ENCODE measurements around the gene XYLT1. TPM values are rescaled to one million over a fixed set of nuclear protein-coding genes. Genes with fewer than 3 reads are reported as not detected.

XYLT1 gene
- total and polyA plus RNA-seq, 9 of the 15 experiments (the other 6 are each of a cell fraction or from before 2014, with no cell fraction given), result 0.03 to 0.09 (median 0.08) TPM; not detected in 6

DNA sequence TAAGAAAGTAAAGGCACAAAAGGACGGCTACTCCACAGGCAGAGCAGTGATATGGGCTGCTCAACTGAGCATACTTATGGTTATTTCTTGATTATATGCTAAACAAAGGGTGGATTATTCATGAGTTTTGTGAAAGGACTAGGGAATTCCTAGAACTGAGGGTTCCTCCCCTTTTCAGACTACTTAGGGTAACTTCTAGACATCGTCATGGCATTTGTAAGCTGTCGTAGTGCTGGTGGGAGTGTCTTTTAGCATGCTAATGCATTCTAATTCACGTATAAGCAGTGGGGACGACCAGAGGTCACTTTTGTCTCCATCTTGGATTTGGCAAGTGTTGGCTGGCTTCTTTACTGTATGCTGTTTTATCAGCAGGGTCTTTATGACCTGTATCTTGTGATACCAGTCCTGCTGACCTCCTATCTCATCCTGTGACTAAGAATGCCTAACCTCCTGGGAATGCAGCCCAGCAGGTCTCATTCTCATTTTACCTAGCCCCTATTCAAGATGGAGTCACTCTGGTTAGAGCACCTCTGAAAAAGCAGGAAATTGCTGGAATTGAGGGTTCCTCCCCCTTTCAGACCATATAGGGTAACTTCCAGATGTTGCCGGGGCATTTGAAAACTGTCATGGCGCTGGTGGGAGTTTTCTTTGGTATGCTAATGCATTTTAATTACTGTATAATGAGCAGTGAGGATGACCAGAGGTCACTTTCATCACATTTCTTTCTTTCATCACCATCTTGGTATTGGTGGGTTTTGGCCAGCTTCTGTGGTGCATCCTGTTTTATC, 388.5 kb downstream of the XYLT1 start (continued):
- TF ChIP-seq MAFK (IDR thresholded peaks at IDR 0.05; ENCODE audit: low read length) (no peak), ZNF398 (CRISPR knock-in tag; IDR thresholded peaks at IDR 0.05) (no peak), RBM34 (IDR thresholded peaks at IDR 0.05; ENCODE audit: borderline replicate concordance, insufficient read depth, low read length) (no peak), TEAD1 (CRISPR knock-in tag; IDR thresholded peaks at IDR 0.05) (peak in 1 of 2 experiments; percentile 95; a peak in 2 of 4 replicates), NFE2L1 (tag; IDR thresholded peaks at IDR 0.05; ENCODE audit: borderline replicate concordance, low read depth) (peak; percentile 69), PATZ1 (CRISPR knock-in tag; IDR thresholded peaks at IDR 0.05; ENCODE audit: borderline replicate concordance) (peak; percentile 56; the same call in 1 of the 2 replicates), ZNF644 (tag; IDR thresholded peaks at IDR 0.05; ENCODE audit: low read depth) (peak; percentile 90), BRD9 (IDR thresholded peaks at IDR 0.05; ENCODE audit: low read depth, partially characterized antibody) (no peak), NR4A1 (CRISPR knock-in tag; IDR thresholded peaks at IDR 0.05) (peak; percentile 94), NR4A1 (tag; IDR thresholded peaks at IDR 0.05) (peak; percentile 99), ESRRB (CRISPR knock-in tag; IDR thresholded peaks at IDR 0.05; ENCODE audit: borderline replicate concordance) (peak; percentile 51; the same call in 1 of the 2 replicates), ZNF253 (CRISPR knock-in tag; conservative IDR thresholded peaks at IDR 0.05) (0 out of 2 replicates have a peak, but pooled peaks have one; percentile 62), MYBL2 (IDR thresholded peaks at IDR 0.05; ENCODE audit: low read depth) (no peak), MYBL2 (CRISPR knock-in tag; IDR thresholded peaks at IDR 0.05; ENCODE audit: borderline replicate concordance) (no peak), NR2F6 (CRISPR knock-in tag; IDR thresholded peaks at IDR 0.05) (no peak), ZZZ3 (IDR thresholded peaks at IDR 0.05) (no peak), ESRRA (IDR thresholded peaks at IDR 0.05; ENCODE audit: borderline replicate concordance, low read depth) (peak; percentile 23; the same call in 1 of the 2 replicates)
- TF ChIP-seq, protein P1, sequence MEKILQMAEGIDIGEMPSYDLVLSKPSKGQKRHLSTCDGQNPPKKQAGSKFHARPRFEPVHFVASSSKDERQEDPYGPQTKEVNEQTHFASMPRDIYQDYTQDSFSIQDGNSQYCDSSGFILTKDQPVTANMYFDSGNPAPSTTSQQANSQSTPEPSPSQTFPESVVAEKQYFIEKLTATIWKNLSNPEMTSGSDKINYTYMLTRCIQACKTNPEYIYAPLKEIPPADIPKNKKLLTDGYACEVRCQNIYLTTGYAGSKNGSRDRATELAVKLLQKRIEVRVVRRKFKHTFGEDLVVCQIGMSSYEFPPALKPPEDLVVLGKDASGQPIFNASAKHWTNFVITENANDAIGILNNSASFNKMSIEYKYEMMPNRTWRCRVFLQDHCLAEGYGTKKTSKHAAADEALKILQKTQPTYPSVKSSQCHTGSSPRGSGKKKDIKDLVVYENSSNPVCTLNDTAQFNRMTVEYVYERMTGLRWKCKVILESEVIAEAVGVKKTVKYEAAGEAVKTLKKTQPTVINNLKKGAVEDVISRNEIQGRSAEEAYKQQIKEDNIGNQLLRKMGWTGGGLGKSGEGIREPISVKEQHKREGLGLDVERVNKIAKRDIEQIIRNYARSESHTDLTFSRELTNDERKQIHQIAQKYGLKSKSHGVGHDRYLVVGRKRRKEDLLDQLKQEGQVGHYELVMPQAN (IDR thresholded peaks at IDR 0.05; ENCODE audit: borderline replicate concordance), result no peak
- TF ChIP-seq, protein P2, sequence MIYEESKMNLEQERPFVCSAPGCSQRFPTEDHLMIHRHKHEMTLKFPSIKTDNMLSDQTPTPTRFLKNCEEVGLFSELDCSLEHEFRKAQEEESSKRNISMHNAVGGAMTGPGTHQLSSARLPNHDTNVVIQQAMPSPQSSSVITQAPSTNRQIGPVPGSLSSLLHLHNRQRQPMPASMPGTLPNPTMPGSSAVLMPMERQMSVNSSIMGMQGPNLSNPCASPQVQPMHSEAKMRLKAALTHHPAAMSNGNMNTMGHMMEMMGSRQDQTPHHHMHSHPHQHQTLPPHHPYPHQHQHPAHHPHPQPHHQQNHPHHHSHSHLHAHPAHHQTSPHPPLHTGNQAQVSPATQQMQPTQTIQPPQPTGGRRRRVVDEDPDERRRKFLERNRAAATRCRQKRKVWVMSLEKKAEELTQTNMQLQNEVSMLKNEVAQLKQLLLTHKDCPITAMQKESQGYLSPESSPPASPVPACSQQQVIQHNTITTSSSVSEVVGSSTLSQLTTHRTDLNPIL (CRISPR knock-in tag; IDR thresholded peaks at IDR 0.05), result 0 out of 2 replicates have a peak, but pooled peaks have one; percentile 61

Data from K562 (cell line).